HCT116 (cell line): Measurements from ENCODE around the gene COL4A1. TPM values are rescaled to one million over a fixed set of nuclear protein-coding genes. Genes with fewer than 3 reads are reported as not detected.

ENCODE experiments used
- ATAC-seq: fragments of 200-7000 bp; cut with Tn5 transposase; 2 replicates; pipeline ENCODE4 v1.9.1; 2020; ENCODE audit warnings: mild to moderate bottlenecking, moderate library complexity
- BruUV-seq: library from RNA; stranded (reverse); fragments of 400-500 nt; replicated peaks from 2 replicates; lab custom pipeline; 2021; lab: Mats Ljungman, UMichigan
- CTCF ChIA-PET: fragments of 300-600 bp; sonication (Branson Sonifier 250); formaldehyde crosslinking; loops from one replicate; lab custom pipeline; 2021; ENCODE audit warnings: antibody characterized with exemption; lab: Charles Lee
- POLR2A ChIA-PET: fragments of 300-600, 350-600 bp; sonication (Branson Sonifier 250); formaldehyde crosslinking; loops from one replicate; lab custom pipeline; 2021; ENCODE audit warnings: antibody characterized with exemption; lab: Charles Lee
- RAD21 ChIA-PET, 2 experiments: fragments of 300-600 bp; sonication (Branson Sonifier 250); formaldehyde crosslinking; loops; one replicate each; lab custom pipeline; 2023; ENCODE audit warnings: low total read pairs in 2 of 2; ENCODE audit not compliant: uncharacterized antibody in 2 of 2, unreplicated experiment in 2 of 2, low non-redundant PET in 1 of 2; lab: Charles Lee
- DNase-seq: peaks from one replicate; pipeline ENCODE4 v3.0.0-alpha.2; 2010; ENCODE audit warnings: low read depth, low spot score
- H2AFZ ChIP-seq: fragments of 200-600 bp; shearing (Covaris generic), sonication (generic); 2 replicates; pipeline ENCODE4 v1.6.1; 2017; ENCODE audit warnings: low read depth, mixed run types, mixed read lengths, antibody characterized with exemption, low read length; ENCODE audit not compliant: poor library complexity, severe bottlenecking
- H3K27ac ChIP-seq: 2 replicates; pipeline ENCODE4 v1.5.1; 2012; ENCODE audit warnings: low read depth, low read length
- H3K27me3 ChIP-seq: fragments of 200-600 bp; sonication (generic); 2 replicates; pipeline ENCODE4 v1.6.1; 2016; ENCODE audit warnings: mixed run types, low read length, mixed read lengths; ENCODE audit not compliant: insufficient read depth
- H3K36me3 ChIP-seq, 2 experiments: fragments of 200-500 bp in 1 of 2; fragments of 200-600 bp in 1 of 2; sonication (Bioruptor generic) in 1 of 2; sonication (generic) in 1 of 2; 2 replicates each; pipeline versions ENCODE4 v1.5.1 to v1.6.1; 2014 to 2016; ENCODE audit warnings: low read length in 2 of 2, inconsistent platforms in 1 of 2, mixed read lengths in 1 of 2, mixed run types in 1 of 2; ENCODE audit not compliant: insufficient read depth in 2 of 2, control insufficient read depth in 1 of 2
- H3K4me1 ChIP-seq, 2 experiments: fragments of 200-600 bp in 1 of 2; sonication (generic) in 1 of 2; 2 replicates each; pipeline versions ENCODE4 v1.5.1 to v1.6.1; 2012 to 2017; ENCODE audit warnings: low read length in 2 of 2, inconsistent platforms in 1 of 2, mild to moderate bottlenecking in 1 of 2, mixed read lengths in 1 of 2, mixed run types in 1 of 2, moderate library complexity in 1 of 2; ENCODE audit not compliant: insufficient read depth in 2 of 2, control insufficient read depth in 1 of 2
- H3K4me2 ChIP-seq: fragments of 200-600 bp; sonication (generic); 2 replicates; pipeline ENCODE4 v1.6.1; 2017; ENCODE audit warnings: mixed run types, low read length, mixed read lengths
- H3K4me3 ChIP-seq, 2 experiments: fragments of 200-600 bp in 1 of 2; sonication (generic) in 1 of 2; replicated peaks in 1 of 2; 2 replicates each; pipeline ENCODE4 v1.5.1; 2011 to 2016; ENCODE audit warnings: low read length in 2 of 2, control low read depth in 1 of 2, low read depth in 1 of 2, mild to moderate bottlenecking in 1 of 2, mixed read lengths in 1 of 2, mixed run types in 1 of 2
- H3K79me2 ChIP-seq: fragments of 200-600 bp; sonication (generic); 2 replicates; pipeline ENCODE4 v1.6.1; 2017; ENCODE audit warnings: mild to moderate bottlenecking, mixed run types, low read length, moderate library complexity, mixed read lengths; ENCODE audit not compliant: insufficient read depth
- H3K9ac ChIP-seq: fragments of 200-600 bp; sonication (generic); 2 replicates; pipeline ENCODE4 v1.6.1; 2016; ENCODE audit warnings: low read length, mixed read lengths
- H3K9me2 ChIP-seq: fragments of 200-600 bp; sonication (generic), shearing (Covaris generic); 2 replicates; pipeline ENCODE4 v1.6.1; 2017; ENCODE audit warnings: mixed run types, mild to moderate bottlenecking, moderate library complexity; ENCODE audit not compliant: insufficient read depth
- H3K9me3 ChIP-seq, 2 experiments: fragments of 200-500 bp in 1 of 2; fragments of 200-600 bp in 1 of 2; sonication (Bioruptor generic) in 1 of 2; sonication (generic) in 1 of 2; 2 replicates each; pipeline ENCODE4 v1.6.1; 2014 to 2017; ENCODE audit warnings: low read length in 2 of 2, mixed read lengths in 2 of 2, inconsistent platforms in 1 of 2, low read depth in 1 of 2, mild to moderate bottlenecking in 1 of 2, mixed run types in 1 of 2, moderate library complexity in 1 of 2; ENCODE audit not compliant: control insufficient read depth in 1 of 2, insufficient read depth in 1 of 2
- H4K20me1 ChIP-seq: fragments of 200-600 bp; sonication (generic), shearing (Covaris generic); 2 replicates; pipeline ENCODE4 v1.6.1; 2017; ENCODE audit warnings: mixed run types, mild to moderate bottlenecking, moderate library complexity; ENCODE audit not compliant: insufficient read depth
- CEBPB ChIP-seq: IDR thresholded peaks from 2 replicates; pipeline ENCODE4 v1.6.1; 2012; ENCODE audit warnings: low read depth
- EZH2phosphoT487 ChIP-seq: fragments of 200-600 bp; IDR thresholded peaks from 2 replicates; pipeline ENCODE4 v1.6.1; 2018; ENCODE audit warnings: antibody characterized with exemption, borderline replicate concordance
- FOSL1 ChIP-seq: IDR thresholded peaks from 2 replicates; pipeline ENCODE4 v1.6.1; 2012; ENCODE audit warnings: low read depth
- MAX ChIP-seq: IDR thresholded peaks from 2 replicates; pipeline ENCODE4 v1.6.1; 2012
- SP1 ChIP-seq: IDR thresholded peaks from 2 replicates; pipeline ENCODE4 v1.6.1; 2012; ENCODE audit warnings: low read depth
- YY1 ChIP-seq: IDR thresholded peaks from 2 replicates; pipeline ENCODE4 v1.6.1; 2011; ENCODE audit warnings: low read length, low read depth, moderate library complexity, mild to moderate bottlenecking; ENCODE audit not compliant: insufficient replicate concordance; ENCODE audit errors: extremely low read depth
- ZBTB33 ChIP-seq: IDR thresholded peaks from 2 replicates; pipeline ENCODE4 v1.6.1; 2011; ENCODE audit warnings: mild to moderate bottlenecking, low read length, moderate library complexity; ENCODE audit not compliant: insufficient replicate concordance; ENCODE audit errors: extremely low read depth
- intact Hi-C: fragments of 100-400 bp; cut with micrococcal nuclease; formaldehyde crosslinking; loops from 2 replicates; pipeline ENCODE4 v1.10.0; 2022
- total RNA-seq: library from RNA; stranded (reverse); gene quantifications from one replicate; pipeline ENCODE4 v1.2.1, GENCODE V29; 2021; ENCODE audit not compliant: unreplicated experiment

COL4A1 gene
- total RNA-seq, 1 experiment from 2014 or later, result 0.57 TPM

GRCh38 chr13:110266431-110266809 is 40.5 kb downstream of the COL4A1 start:
- Histone ChIP-seq H3K36me3 (no peaks in the 10 kb centered on the region), H3K79me2 (no peaks in the 10 kb centered on the region), H2AFZ (no peak overlapping the region), H3K27ac (no peak overlapping the region), H3K9ac (no peak overlapping the region), H4K20me1 (no peaks in the 10 kb centered on the region), H3K27me3 (no peaks in the 10 kb centered on the region; the same call in 1 of the 2 replicates), H3K4me2 (no peak overlapping the region), H3K4me1 (no peaks in the 10 kb centered on the region), H3K4me3 (no peak overlapping the region), H3K9me3 (no peaks in the 10 kb centered on the region), H3K9me2 (no peaks in the 10 kb centered on the region)
- no TSS peak for BruUV-seq
- no peak for ATAC-seq
- CTCF ChIA-PET, result no interaction called here
- TF ChIP-seq SP1 (no peak), CEBPB (no peak), MAX (no peak), ZBTB33 (no peak), EZH2phosphoT487 (no peak), YY1 (no peak), FOSL1 (no peak)
- RAD21 ChIA-PET, result no interaction called here
- intact Hi-C loops, result no loop called here
- POLR2A ChIA-PET, result no interaction called here
- DNase-seq, result no peak
